NCI-H1092 treated with DMSO at 0.1 percent for 48 hours (cell line): ENCODE data around the gene TCEA2.
"Not testable (repeated sequence)": the region's sequence is repeated elsewhere in the genome, so short reads cannot be mapped to it uniquely, and the experiment has no call there.

Source experiments
- DNase-seq: peaks from one replicate; lab custom pipeline; 2025; lab: John Stamatoyannopoulos, UW

Gene TCEA2

DNA sequence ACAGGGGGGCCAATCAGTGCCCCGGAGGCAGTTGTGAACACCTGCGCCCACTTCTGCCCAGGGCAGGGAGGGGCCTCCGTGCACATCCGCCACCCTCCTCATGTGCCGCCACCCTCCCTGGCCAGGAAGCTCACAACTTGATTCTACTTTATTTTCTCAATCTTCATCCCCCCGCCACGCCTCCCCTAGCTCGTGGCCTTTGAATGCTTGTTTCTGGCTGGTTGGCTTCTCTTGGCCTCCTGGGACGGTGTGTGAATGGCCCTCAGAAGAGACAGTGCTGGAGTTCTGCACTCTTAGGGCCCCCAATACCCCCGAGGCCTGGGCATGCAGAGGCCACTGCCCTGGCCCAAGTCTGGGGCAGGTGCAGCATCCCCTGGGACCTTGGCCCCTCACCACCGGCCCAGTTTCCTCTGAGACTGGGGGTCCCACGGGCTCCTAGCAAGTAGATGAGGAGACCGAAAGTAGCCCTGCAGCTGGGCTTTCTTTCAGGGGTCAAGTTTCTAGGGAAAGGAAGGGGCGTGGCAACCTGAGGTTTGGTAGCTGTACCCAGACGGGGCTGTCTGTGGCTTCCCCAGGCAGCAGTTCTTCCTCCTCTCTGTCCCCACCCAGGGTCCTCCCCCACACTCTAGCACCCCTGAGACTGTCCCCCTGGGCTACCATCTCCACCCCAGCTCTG, 15.0 kb downstream of the TCEA2 start:
- DNase-seq, result no peak

DNA sequence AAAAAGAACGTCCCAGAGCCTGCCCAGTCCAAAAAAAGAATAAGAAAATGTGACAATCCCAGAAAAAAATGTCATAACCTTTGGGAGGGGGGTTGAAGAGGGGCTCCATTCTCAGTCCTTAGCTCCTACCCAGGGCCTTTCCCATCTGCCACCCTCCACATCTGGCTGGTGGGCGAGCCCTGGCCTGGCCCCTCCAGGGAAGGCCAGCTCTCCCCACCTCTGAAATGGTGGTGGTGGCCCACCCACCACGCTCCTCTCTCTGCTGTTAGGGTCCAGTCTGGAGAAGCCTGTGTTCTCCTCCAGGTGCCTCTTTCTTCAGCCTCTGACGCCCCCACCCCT, 15.9 kb downstream of the TCEA2 start:
- DNase-seq, result no peak

DNA sequence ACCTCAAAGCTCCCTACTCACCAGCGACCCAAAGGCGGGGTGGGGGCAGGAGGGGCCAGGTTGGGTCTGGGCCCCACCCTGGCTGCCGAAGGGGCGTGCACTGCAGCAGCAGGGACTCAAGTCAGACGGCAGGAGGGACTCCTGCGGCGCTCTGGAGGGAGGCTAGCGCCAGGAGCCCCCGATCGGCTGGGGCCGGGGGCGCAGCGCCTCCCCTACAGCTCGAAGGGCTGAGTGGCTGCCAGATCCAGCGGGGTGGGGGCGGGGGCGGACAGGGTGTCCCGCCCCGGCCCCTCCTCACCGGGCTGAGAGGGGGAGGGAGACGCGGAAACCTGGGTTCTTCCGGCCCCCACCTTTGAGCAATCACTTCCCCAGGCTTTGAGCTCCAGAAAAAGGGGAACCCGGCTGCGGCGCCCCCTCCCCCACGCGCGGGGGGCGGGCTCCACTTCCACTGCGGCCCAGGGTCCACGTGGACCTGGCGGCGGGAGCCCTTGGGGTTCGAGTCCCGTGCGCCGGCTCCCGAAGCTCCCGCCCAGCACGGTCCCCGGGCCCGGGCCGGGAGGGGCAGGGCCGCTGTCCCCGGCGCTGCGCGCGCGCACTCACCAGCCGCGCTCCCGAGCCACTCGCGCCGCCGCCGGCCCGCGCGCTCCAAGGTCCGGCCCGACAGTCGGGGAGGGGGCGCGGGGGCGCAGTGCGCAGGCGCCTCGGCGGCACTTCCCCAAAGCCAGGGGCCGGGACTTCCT, 16.4 kb downstream of the TCEA2 start, which contains the start of gene RGS19:
Gene RGS19, minus strand, starts transcription at position 246 of the 740 bp plus-strand sequence. CDS start 2,632 bp downstream, outside the sequence.
- DNase-seq, result no peak

- no peak for DNase-seq
Measured at GRCh38 chr20:64080013-64080812, 17.2 kb downstream of the TCEA2 start, which contains the start of gene OPRL1. TSS of gene OPRL1 (plus strand) at chr20:64080082. CDS start at chr20:64092721, 12,639 bp downstream.

- no peak for DNase-seq
Measured at GRCh38 chr20:64080813-64081623, 18.0 kb downstream of the TCEA2 start.

GRCh38 chr20:64081624-64081964, 18.6 kb downstream of the TCEA2 start:
- DNase-seq, result no peak

GRCh38 chr20:64082126-64082731, 19.2 kb downstream of the TCEA2 start:
- DNase-seq, result no peak

- DNase-seq, result no peak
Measured at GRCh38 chr20:64082820-64083377, 19.9 kb downstream of the TCEA2 start.

GRCh38 chr20:64083378-64083803, 20.4 kb downstream of the TCEA2 start:
- peak; percentile 68 for DNase-seq

DNA sequence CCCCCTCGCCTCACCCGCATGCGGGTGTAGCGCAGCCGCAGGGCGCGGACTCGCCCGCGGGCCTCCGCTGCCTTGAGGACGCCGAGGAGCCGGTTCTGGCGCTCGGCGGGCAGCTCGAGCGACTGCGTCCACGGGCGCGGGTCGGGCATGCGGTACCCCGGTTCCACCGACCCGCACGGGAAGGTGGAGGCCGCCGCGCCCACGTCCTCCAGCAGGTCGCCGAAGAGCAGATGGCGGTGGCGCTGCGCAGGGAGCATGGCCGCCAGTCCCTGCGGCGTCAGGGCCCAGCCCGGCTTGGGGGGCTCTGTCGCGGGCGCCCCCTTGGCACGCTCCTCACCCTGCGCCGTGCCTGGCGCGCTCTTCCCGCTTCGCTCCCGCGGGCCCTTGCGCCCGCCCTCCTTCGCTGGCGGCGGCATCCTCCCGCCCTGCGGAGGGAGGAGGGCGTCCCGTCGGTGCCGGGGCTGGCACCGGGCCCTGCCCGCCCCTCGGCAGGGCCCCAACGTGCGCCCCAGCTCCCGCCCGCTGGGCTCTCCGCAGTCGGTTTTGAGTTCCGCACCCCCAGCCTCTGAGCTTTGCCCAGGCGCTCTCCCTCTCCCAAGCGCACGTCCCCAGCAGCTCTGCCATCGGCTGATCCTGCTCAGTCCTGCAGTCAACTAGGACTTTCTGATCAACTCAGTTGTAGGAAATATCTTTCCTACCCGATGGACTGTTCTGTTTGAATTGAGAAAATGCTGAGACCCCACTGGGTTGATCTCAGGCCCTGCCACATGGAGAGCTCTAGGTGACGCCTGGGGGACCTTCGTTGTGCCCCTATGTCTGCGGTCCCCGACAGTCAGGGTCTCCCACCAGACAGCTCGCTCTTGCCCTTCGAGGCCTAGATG, 21.0 kb downstream of the TCEA2 start, which contains the start of gene LKAAEAR1:
Gene LKAAEAR1, minus strand, starts transcription at position 595 of the 881 bp plus-strand sequence. Its CDS starts 179 bp downstream, at position 416.
- no peak for DNase-seq

DNA sequence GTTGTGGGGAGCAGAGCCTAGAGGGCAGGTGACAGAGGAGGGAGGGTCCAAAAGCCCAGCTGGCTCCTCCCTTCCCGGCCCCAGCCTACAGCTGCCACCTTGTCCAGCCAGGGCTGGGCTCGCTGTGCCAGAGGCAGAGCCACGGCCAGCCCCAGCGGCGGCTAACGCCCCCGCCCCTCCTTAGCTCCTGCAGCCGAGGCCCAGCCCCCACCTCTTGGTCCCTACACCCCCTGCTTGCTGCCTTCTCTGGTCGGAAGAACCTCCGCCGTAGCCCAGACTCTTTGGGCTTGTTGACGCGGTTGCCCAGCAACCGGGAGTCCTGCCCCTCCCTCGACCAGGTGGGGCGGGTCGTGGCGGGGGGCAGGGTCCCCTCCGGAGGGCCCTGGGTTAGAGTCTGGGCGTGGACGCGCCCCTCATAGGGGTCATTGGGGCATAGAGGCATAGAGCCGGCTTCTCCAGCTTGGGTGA, 21.7 kb downstream of the TCEA2 start:
- no peak for DNase-seq

GRCh38 chr20:64086801-64087200, 23.8 kb downstream of the TCEA2 start:
- DNase-seq, result no peak

GRCh38 chr20:64087226-64087825, 24.3 kb downstream of the TCEA2 start:
- not testable (repeated sequence) for DNase-seq

- DNase-seq, result not testable (repeated sequence)
Measured at GRCh38 chr20:64088586-64088985, 25.6 kb downstream of the TCEA2 start.

DNA sequence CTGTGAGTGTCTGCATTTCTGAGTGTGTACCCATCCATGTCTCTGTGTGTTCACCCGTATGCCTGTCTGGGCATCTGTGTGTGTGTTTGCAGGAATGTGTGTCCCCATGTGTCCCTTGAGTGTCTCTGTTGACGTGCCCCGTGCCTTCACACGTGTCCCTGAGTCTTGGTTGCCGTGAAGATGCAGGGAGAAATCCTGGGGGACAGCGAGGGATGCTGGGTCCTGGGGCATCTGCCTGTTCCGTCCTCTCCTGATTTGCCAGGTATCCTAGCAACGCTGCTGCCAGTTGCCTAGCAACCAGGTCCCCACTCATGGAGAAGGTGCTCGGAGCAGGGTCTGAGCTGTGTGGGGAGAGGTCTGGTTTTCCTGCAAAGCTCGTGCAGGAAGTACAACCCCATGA, 27.2 kb downstream of the TCEA2 start:
- DNase-seq, result no peak

DNA sequence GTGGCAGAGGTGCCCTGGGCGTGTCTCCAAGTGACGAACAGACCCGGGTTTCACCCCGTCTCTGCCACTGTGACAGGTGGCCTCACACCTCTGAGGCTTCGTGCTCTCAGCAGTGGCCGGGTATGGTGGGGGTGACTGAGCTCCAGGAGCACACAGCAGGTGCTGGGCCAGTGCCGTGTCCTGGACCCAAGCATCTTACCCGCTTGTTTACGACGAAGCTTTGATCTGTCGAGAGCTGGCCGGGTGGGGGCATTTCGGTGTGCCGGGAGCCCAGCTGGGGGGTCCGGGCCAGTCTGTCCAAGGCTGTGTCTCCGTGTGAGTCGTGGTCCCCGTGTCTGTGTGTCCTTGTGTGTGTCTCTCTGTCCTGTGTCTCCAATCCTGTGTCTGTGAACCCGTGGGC, 28.3 kb downstream of the TCEA2 start:
- no peak for DNase-seq

GRCh38 chr20:64091770-64092169, 28.8 kb downstream of the TCEA2 start:
- no peak for DNase-seq

DNA sequence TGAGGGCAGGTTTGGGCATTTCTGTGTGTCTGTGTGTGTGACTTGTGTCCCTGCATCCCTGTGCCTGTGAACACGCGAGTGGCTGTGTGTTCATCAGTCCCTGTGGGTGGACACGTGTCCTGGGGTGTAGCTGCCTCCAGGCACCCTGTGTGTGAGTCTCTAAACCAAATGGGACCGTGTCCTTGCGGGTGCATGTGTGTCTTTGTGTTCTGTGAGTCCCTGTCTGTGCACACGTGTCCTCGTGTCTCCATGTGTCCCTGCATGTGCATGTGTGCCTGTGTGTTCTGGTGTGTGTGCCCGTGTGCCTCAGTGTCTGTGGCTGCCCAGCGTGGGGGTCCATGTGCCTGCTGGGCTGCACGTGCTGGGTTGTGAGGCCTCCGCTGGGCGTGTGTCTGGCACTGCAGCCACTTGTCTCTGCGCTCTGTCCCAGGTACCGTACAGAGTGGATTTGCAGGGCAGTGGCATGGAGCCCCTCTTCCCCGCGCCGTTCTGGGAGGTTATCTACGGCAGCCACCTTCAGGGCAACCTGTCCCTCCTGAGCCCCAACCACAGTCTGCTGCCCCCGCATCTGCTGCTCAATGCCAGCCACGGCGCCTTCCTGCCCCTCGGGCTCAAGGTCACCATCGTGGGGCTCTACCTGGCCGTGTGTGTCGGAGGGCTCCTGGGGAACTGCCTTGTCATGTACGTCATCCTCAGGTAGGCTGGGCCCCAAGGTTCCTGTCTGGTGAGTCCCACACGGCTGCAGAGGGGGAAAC, 29.4 kb downstream of the TCEA2 start:
- DNase-seq, result no peak
